Uterus (tissue), 2 donors: ENCODE data around the gene GPR12.

Experiments
- POLR2A ChIP-seq, 2 donors: fragments of 450-650 bp; IDR thresholded peaks; one replicate each; pipeline ENCODE4 v1.6.1; 2016; ENCODE audit warnings: antibody characterized with exemption in 2 of 2, mild to moderate bottlenecking in 1 of 2, moderate library complexity in 1 of 2
- TF ChIP-seq, protein P1 (sequence below), 4 experiments: fragments of 200-600 bp in 2 of 4; fragments of 450-650 bp in 2 of 4; sonication (generic) in 2 of 4; IDR thresholded peaks; one replicate each; pipeline ENCODE4 v1.5.1; 2016 to 2019; ENCODE audit warnings: antibody characterized with exemption in 4 of 4, mild to moderate bottlenecking in 2 of 4, moderate library complexity in 1 of 4

GRCh38 chr13:26756961-26757360 lies 3.6 kb downstream of the GPR12 start:
- no peak for TF ChIP-seq POLR2A (IDR thresholded peaks at IDR 0.05)
- TF ChIP-seq, protein P1, sequence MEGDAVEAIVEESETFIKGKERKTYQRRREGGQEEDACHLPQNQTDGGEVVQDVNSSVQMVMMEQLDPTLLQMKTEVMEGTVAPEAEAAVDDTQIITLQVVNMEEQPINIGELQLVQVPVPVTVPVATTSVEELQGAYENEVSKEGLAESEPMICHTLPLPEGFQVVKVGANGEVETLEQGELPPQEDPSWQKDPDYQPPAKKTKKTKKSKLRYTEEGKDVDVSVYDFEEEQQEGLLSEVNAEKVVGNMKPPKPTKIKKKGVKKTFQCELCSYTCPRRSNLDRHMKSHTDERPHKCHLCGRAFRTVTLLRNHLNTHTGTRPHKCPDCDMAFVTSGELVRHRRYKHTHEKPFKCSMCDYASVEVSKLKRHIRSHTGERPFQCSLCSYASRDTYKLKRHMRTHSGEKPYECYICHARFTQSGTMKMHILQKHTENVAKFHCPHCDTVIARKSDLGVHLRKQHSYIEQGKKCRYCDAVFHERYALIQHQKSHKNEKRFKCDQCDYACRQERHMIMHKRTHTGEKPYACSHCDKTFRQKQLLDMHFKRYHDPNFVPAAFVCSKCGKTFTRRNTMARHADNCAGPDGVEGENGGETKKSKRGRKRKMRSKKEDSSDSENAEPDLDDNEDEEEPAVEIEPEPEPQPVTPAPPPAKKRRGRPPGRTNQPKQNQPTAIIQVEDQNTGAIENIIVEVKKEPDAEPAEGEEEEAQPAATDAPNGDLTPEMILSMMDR (IDR thresholded peaks at IDR 0.05): no peak
